HG02943 (cell line): Measurements from ENCODE around the gene KCNF1.

Source experiments
- ATAC-seq: cut with Tn5 transposase; IDR thresholded peaks from one replicate; pipeline ENCODE4 v1.9.1; 2021; ENCODE audit warnings: mild to moderate bottlenecking, low read depth, moderate library complexity; ENCODE audit not compliant: unreplicated experiment

KCNF1 gene

GRCh38 chr2:10879624-10880585 lies 31.8 kb upstream of the KCNF1 start:
- no peak for ATAC-seq

- ATAC-seq: no peak
Observed at GRCh38 chr2:10880586-10881321, 31.0 kb upstream of the KCNF1 start.

- no peak for ATAC-seq
Observed at GRCh38 chr2:10882568-10882967, 29.2 kb upstream of the KCNF1 start.

GRCh38 chr2:10883066-10883465 lies 28.7 kb upstream of the KCNF1 start:
- ATAC-seq: no peak

- ATAC-seq: no peak
Observed at GRCh38 chr2:10883801-10884478, 27.8 kb upstream of the KCNF1 start.

GRCh38 chr2:10884574-10884975 lies 27.2 kb upstream of the KCNF1 start:
- ATAC-seq: no peak

GRCh38 chr2:10885094-10885860 lies 26.5 kb upstream of the KCNF1 start:
- no peak for ATAC-seq

GRCh38 chr2:10887476-10887875 lies 24.3 kb upstream of the KCNF1 start:
- ATAC-seq: no peak

- ATAC-seq: no peak
Observed at GRCh38 chr2:10889651-10890215, 22.0 kb upstream of the KCNF1 start.

- ATAC-seq: no peak
Observed at GRCh38 chr2:10890706-10891270, 20.9 kb upstream of the KCNF1 start.

GRCh38 chr2:10891390-10891789 lies 20.3 kb upstream of the KCNF1 start:
- ATAC-seq: no peak

GRCh38 chr2:10891848-10892247 lies 19.9 kb upstream of the KCNF1 start:
- no peak for ATAC-seq

GRCh38 chr2:10892316-10892715 lies 19.4 kb upstream of the KCNF1 start:
- no peak for ATAC-seq

- no peak for ATAC-seq
Observed at GRCh38 chr2:10892796-10893350, 18.9 kb upstream of the KCNF1 start.

GRCh38 chr2:10894264-10894935 lies 17.3 kb upstream of the KCNF1 start:
- ATAC-seq: no peak

GRCh38 chr2:10895231-10895630 lies 16.5 kb upstream of the KCNF1 start:
- no peak for ATAC-seq

GRCh38 chr2:10897956-10898355 lies 13.8 kb upstream of the KCNF1 start:
- ATAC-seq: no peak

- ATAC-seq: no peak
Observed at GRCh38 chr2:10900216-10901109, 11.3 kb upstream of the KCNF1 start.
